Eye (tissue), 1 donor: ENCODE data around the gene ARFRP1.
"Not testable (repeated sequence)": the region's sequence is repeated elsewhere in the genome, so short reads cannot be mapped to it uniquely, and the experiment has no call there.

Source experiments
- DNase-seq: peaks from one replicate; pipeline ENCODE4 v3.0.0-alpha.2; 2015

ARFRP1 gene

GRCh38 chr20:63653041-63653973 lies 54.5 kb downstream of the ARFRP1 start, which contains the start of gene STMN3:
TSS of gene STMN3 (minus strand) at chr20:63653424. CDS start at chr20:63653345, 79 bp downstream.
- peak; percentile 97 for DNase-seq

- peak; percentile 67 for DNase-seq
Measured at GRCh38 chr20:63652192-63652980, 55.4 kb downstream of the ARFRP1 start.

GRCh38 chr20:63651942-63652191 lies 55.9 kb downstream of the ARFRP1 start:
- no peak for DNase-seq

GRCh38 chr20:63650486-63650885 lies 57.3 kb downstream of the ARFRP1 start:
- DNase-seq, result not testable (repeated sequence)

- DNase-seq, result no peak
Measured at GRCh38 chr20:63648895-63649589, 58.7 kb downstream of the ARFRP1 start.
